H1 (cell line): ENCODE data around the gene PLA2R1. TPM values are rescaled to one million over a fixed set of nuclear protein-coding genes. Genes with fewer than 3 reads are reported as not detected.

Source experiments
- CTCF ChIA-PET: fragments of 300-600 bp; sonication (Branson Sonifier 250); formaldehyde crosslinking; loops from one replicate; lab custom pipeline; 2021; ENCODE audit not compliant: partially characterized antibody; lab: Charles Lee
- POLR2A ChIA-PET: fragments of 300-600 bp; sonication (Branson Sonifier 250); formaldehyde crosslinking; loops from one replicate; lab custom pipeline; 2021; ENCODE audit warnings: inconsistent platforms; ENCODE audit not compliant: partially characterized antibody; lab: Charles Lee
- DNase-seq, 2 experiments: peaks; one replicate each; pipeline versions ENCODE4 v3.0.0 to v3.0.0-alpha.2; 2010 to 2022; ENCODE audit warnings: low spot score in 2 of 2, low read depth in 1 of 2, mixed read lengths in 1 of 2
- FAIRE-seq: peaks from 2 replicates; lab custom pipeline; 2011; peaks lifted over from hg19 to GRCh38; lab: Jason Lieb, UNC
- H2AFZ ChIP-seq: 2 replicates; pipeline ENCODE4 v1.8.1; 2012; ENCODE audit warnings: low read length, inconsistent platforms
- H2AK5ac ChIP-seq: 2 replicates; pipeline ENCODE4 v1.6.1; 2013; ENCODE audit warnings: low read depth, low read length
- H2BK120ac ChIP-seq: replicated peaks from 2 replicates; pipeline ENCODE3; 2013; ENCODE audit warnings: low read depth, low read length, inconsistent platforms
- H2BK12ac ChIP-seq: 2 replicates; pipeline ENCODE4 v1.6.1; 2013; ENCODE audit warnings: low read depth, low read length
- H2BK15ac ChIP-seq: 2 replicates; pipeline ENCODE4 v1.6.1; 2013; ENCODE audit warnings: low read length
- H2BK20ac ChIP-seq: 2 replicates; pipeline ENCODE4 v1.6.1; 2013; ENCODE audit warnings: low read length
- H2BK5ac ChIP-seq: 2 replicates; pipeline ENCODE4 v1.6.1; 2013; ENCODE audit warnings: low read depth, low read length
- H3K14ac ChIP-seq: 2 replicates; pipeline ENCODE4 v1.6.1; 2013; ENCODE audit warnings: inconsistent platforms; ENCODE audit not compliant: insufficient read length
- H3K18ac ChIP-seq: 2 replicates; pipeline ENCODE4 v1.6.1; 2013; ENCODE audit warnings: low read length; ENCODE audit errors: extremely low read depth
- H3K23ac ChIP-seq: 2 replicates; pipeline ENCODE4 v1.6.1; 2013; ENCODE audit warnings: inconsistent platforms; ENCODE audit not compliant: insufficient read length
- H3K23me2 ChIP-seq: 2 replicates; pipeline ENCODE4 v1.6.1; 2013; ENCODE audit warnings: low read depth, low read length
- H3K27ac ChIP-seq: 2 replicates; pipeline ENCODE4 v1.6.1; 2011; ENCODE audit warnings: low read depth, low read length, inconsistent platforms
- H3K27me3 ChIP-seq, 4 experiments: replicated peaks in 1 of 4; 1 replicate in 1 of 4; 2 replicates in 3 of 4; pipeline versions ENCODE4 v1.6.1 to v1.8.1; 2011 to 2013; ENCODE audit warnings: low read length in 3 of 4, mild to moderate bottlenecking in 3 of 4, inconsistent platforms in 2 of 4, mixed read lengths in 2 of 4, moderate library complexity in 1 of 4; ENCODE audit not compliant: control insufficient read depth in 3 of 4, insufficient read depth in 3 of 4; ENCODE audit errors: extremely low read depth in 1 of 4
- H3K36me3 ChIP-seq, 4 experiments: 2 replicates each; pipeline versions ENCODE4 v1.6.1 to v1.8.1; 2011 to 2013; ENCODE audit warnings: mild to moderate bottlenecking in 4 of 4, low read length in 3 of 4, moderate library complexity in 2 of 4, control low read depth in 1 of 4, inconsistent platforms in 1 of 4; ENCODE audit not compliant: insufficient read depth in 4 of 4, control insufficient read depth in 2 of 4
- H3K4ac ChIP-seq: replicated peaks from 2 replicates; pipeline ENCODE3; 2013; ENCODE audit warnings: low read length, low read depth, mixed read lengths, inconsistent platforms; ENCODE audit not compliant: insufficient read length
- H3K4me1 ChIP-seq, 4 experiments: replicated peaks in 1 of 4; 1 replicate in 1 of 4; 2 replicates in 3 of 4; pipeline versions ENCODE4 v1.6.1 to v1.8.1; 2011 to 2013; ENCODE audit warnings: low read length in 3 of 4, inconsistent platforms in 2 of 4, mixed read lengths in 1 of 4; ENCODE audit not compliant: insufficient read depth in 4 of 4, control insufficient read depth in 3 of 4
- H3K4me2 ChIP-seq, 2 experiments: 2 replicates each; pipeline versions ENCODE4 v1.6.1 to v1.8.1; 2011 to 2013; ENCODE audit warnings: low read depth in 2 of 2, low read length in 2 of 2, control low read depth in 1 of 2, inconsistent platforms in 1 of 2, mild to moderate bottlenecking in 1 of 2; ENCODE audit not compliant: insufficient read depth in 1 of 2
- H3K4me3 ChIP-seq, 4 experiments: fragments of 200-600, 300-600 bp in 1 of 4; sonication (generic), shearing (Covaris generic), sonication (Bioruptor Twin) in 1 of 4; 2 replicates each; pipeline versions ENCODE4 v1.5.1 to v1.8.1; 2011 to 2016; ENCODE audit warnings: low read length in 4 of 4, low read depth in 3 of 4, control low read depth in 2 of 4, inconsistent platforms in 2 of 4, mild to moderate bottlenecking in 2 of 4, mixed read lengths in 1 of 4, moderate library complexity in 1 of 4; ENCODE audit not compliant: insufficient read depth in 2 of 4; ENCODE audit errors: extremely low read depth in 1 of 4
- H3K56ac ChIP-seq: replicated peaks from 2 replicates; pipeline ENCODE3; 2013; ENCODE audit warnings: low read depth, mild to moderate bottlenecking, mixed read lengths, low read length, inconsistent platforms; ENCODE audit not compliant: insufficient read length
- H3K79me1 ChIP-seq: 2 replicates; pipeline ENCODE4 v1.6.1; 2013; ENCODE audit warnings: low read depth, low read length, control low read depth
- H3K79me2 ChIP-seq, 2 experiments: 2 replicates each; pipeline versions ENCODE4 v1.6.1 to v1.8.1; 2012 to 2013; ENCODE audit warnings: low read length in 2 of 2, mild to moderate bottlenecking in 2 of 2, inconsistent platforms in 1 of 2; ENCODE audit not compliant: insufficient read depth in 2 of 2, control insufficient read depth in 1 of 2
- H3K9ac ChIP-seq, 4 experiments: replicated peaks in 1 of 4; 1 replicate in 1 of 4; 2 replicates in 3 of 4; pipeline versions ENCODE4 v1.6.1 to v1.8.1; 2011 to 2013; ENCODE audit warnings: low read depth in 3 of 4, low read length in 3 of 4, control low read depth in 2 of 4, mild to moderate bottlenecking in 2 of 4, moderate library complexity in 2 of 4, inconsistent platforms in 1 of 4; ENCODE audit errors: extremely low read depth in 1 of 4
- H3K9me3 ChIP-seq, 2 experiments: 2 replicates each; pipeline versions ENCODE4 v1.6.1 to v1.8.1; 2012 to 2013; ENCODE audit warnings: mild to moderate bottlenecking in 2 of 2, moderate library complexity in 2 of 2, control low read depth in 1 of 2, inconsistent platforms in 1 of 2, low read depth in 1 of 2, low read length in 1 of 2, mixed read lengths in 1 of 2; ENCODE audit not compliant: insufficient read depth in 2 of 2
- H4K20me1 ChIP-seq, 2 experiments: replicated peaks in 1 of 2; 2 replicates each; pipeline versions ENCODE3 to v1.8.1; 2011 to 2013; ENCODE audit warnings: inconsistent platforms in 2 of 2, low read length in 2 of 2, mild to moderate bottlenecking in 1 of 2; ENCODE audit not compliant: insufficient read depth in 2 of 2, control insufficient read depth in 1 of 2
- H4K5ac ChIP-seq: 2 replicates; pipeline ENCODE4 v1.6.1; 2013; ENCODE audit warnings: low read length, low read depth, mixed read lengths, inconsistent platforms; ENCODE audit not compliant: insufficient read length
- H4K8ac ChIP-seq: 2 replicates; pipeline ENCODE4 v1.8.0; 2013; ENCODE audit warnings: mild to moderate bottlenecking, moderate library complexity, low read length, inconsistent platforms; ENCODE audit not compliant: insufficient read depth; ENCODE audit errors: extremely low read depth
- H4K91ac ChIP-seq: replicated peaks from 2 replicates; pipeline ENCODE3; 2013; ENCODE audit warnings: low read length, mixed read lengths, inconsistent platforms; ENCODE audit not compliant: insufficient read length
- WGBS, 2 experiments: shearing (Covaris generic) in 1 of 2; methylation state at CpG; one replicate each; pipeline versions ENCODE4 v1.1.6 to v1.1.7; 2013 to 2015; ENCODE audit warnings: low lambda C conversion rate in 2 of 2, mixed read lengths in 2 of 2, inconsistent platforms in 1 of 2, low coverage in 1 of 2, missing lambda C conversion rate in 1 of 2; ENCODE audit not compliant: insufficient replicate concordance in 2 of 2, insufficient coverage in 1 of 2, insufficient read length in 1 of 2; ENCODE audit errors: extremely low coverage in 1 of 2, missing lambda C conversion rate in 1 of 2; 5-methylcytosine and 5-hydroxymethylcytosine counted together
- polyA plus RNA-seq, 7 experiments: library from polyadenylated mRNA; depleted of rRNA in 3 of 7; stranded (reverse) in 5 of 7; unstranded in 2 of 7; fragments of >200 nt in 5 of 7; fragments of 200-250 nt in 2 of 7; gene quantifications; 1 replicate in 5 of 7; 2 replicates in 1 of 7; 4 replicates in 1 of 7; pipeline versions ENCODE4 v1.2.1 to v1.2.3, GENCODE V29; 2011 to 2013; ENCODE audit warnings: missing spikeins in 2 of 7, mixed read lengths in 2 of 7
- total RNA-seq: library from RNA; stranded (reverse); fragmentation: NEBNext Ultra II Directional; extraction: Animal tissue kit (Norgen Biotek cat#: 25700); gene quantifications from 2 replicates; pipeline ENCODE4 v1.2.1, GENCODE V29; 2021

PLA2R1 gene
- total and polyA plus RNA-seq, 2 of the 8 experiments (the other 6 are each of a cell fraction or from before 2014, with no cell fraction given): 0.65 to 1.5 TPM

- ChIA-PET POLR2A (no interaction called here), CTCF (interaction anchor here (0.8 to 1.0 kb wide), 2 partner anchors 16 to 933 kb away, joined by 3 read pairs; no protein-coding TSS in a partner anchor)
- H3K4me3 ChIP-seq: no peak overlapping the region
Measured at GRCh38 chr2:160029270-160029628, 33.2 kb downstream of the PLA2R1 start.

More at GRCh38 chr2:160029270-160029628, 33.2 kb downstream of the PLA2R1 start:
- H3K23ac ChIP-seq: no peak overlapping the region
- no peak overlapping the region for H3K4me2 ChIP-seq
- no peaks in the 10 kb centered on the region for H3K36me3 ChIP-seq
- H4K91ac ChIP-seq: no peak overlapping the region
- DNase-seq (no peak), FAIRE-seq (no peak)
- no peaks in the 10 kb centered on the region for H3K4me1 ChIP-seq
- H3K23me2 ChIP-seq: no peaks in the 10 kb centered on the region; the same call in 1 of the 2 replicates
- H3K18ac ChIP-seq: no peak overlapping the region
- H2BK5ac ChIP-seq: no peak overlapping the region
- H3K27ac ChIP-seq: no peak overlapping the region
- H3K79me1 ChIP-seq: no peaks in the 10 kb centered on the region
- H4K8ac ChIP-seq: no peak overlapping the region
- H4K20me1 ChIP-seq: no peaks in the 10 kb centered on the region
- no peak overlapping the region for H3K14ac ChIP-seq
- H3K56ac ChIP-seq: no peak overlapping the region
- WGBS, 2 experiments: 91% methylated on average over 1 of the region's 2 CpGs; no CpG with 5 or more reads in 1 of the 2 experiments
- H2AK5ac ChIP-seq: no peak overlapping the region
- no peaks in the 10 kb centered on the region for H3K27me3 ChIP-seq
- no peak overlapping the region for H3K9ac ChIP-seq
- no peak overlapping the region for H3K4ac ChIP-seq
- no peak overlapping the region for H4K5ac ChIP-seq
- H3K79me2 ChIP-seq: no peaks in the 10 kb centered on the region
- H2BK20ac ChIP-seq: no peak overlapping the region
- H2BK15ac ChIP-seq: no peak overlapping the region
- no peaks in the 10 kb centered on the region for H3K9me3 ChIP-seq
- no peak overlapping the region for H2BK120ac ChIP-seq
- no peak overlapping the region for H2AFZ ChIP-seq
- no peak overlapping the region for H2BK12ac ChIP-seq
